Skeletal muscle satellite cell (primary cell): ENCODE data around the gene OR51V1. TPM values are rescaled to one million over a fixed set of nuclear protein-coding genes. Genes with fewer than 3 reads are reported as not detected.
"Not testable (repeated sequence)": the region's sequence is repeated elsewhere in the genome, so short reads cannot be mapped to it uniquely, and the experiment has no call there.

ENCODE experiments used
- H3K27me3 ChIP-seq: 2 replicates; pipeline ENCODE4 v1.7.0; 2013; ENCODE audit warnings: low read length; ENCODE audit not compliant: control insufficient read depth, insufficient read depth
- H3K36me3 ChIP-seq: 2 replicates; pipeline ENCODE4 v1.7.0; 2013; ENCODE audit warnings: mild to moderate bottlenecking, control low read depth, low read length; ENCODE audit not compliant: insufficient read depth
- H3K4me1 ChIP-seq: 2 replicates; pipeline ENCODE4 v1.7.0; 2013; ENCODE audit warnings: low read length; ENCODE audit not compliant: control insufficient read depth, insufficient read depth
- H3K4me2 ChIP-seq: 2 replicates; pipeline ENCODE4 v1.7.0; 2013; ENCODE audit warnings: mild to moderate bottlenecking, low read length
- H3K4me3 ChIP-seq: 2 replicates; pipeline ENCODE4 v1.7.0; 2013; ENCODE audit warnings: low read length
- H3K9ac ChIP-seq: 2 replicates; pipeline ENCODE4 v1.7.0; 2013; ENCODE audit warnings: mild to moderate bottlenecking, low read depth, low read length, moderate library complexity
- H3K9me3 ChIP-seq: replicated peaks from 2 replicates; pipeline ENCODE4 v1.7.0; 2013; ENCODE audit warnings: mild to moderate bottlenecking, control low read depth, low read length
- total RNA-seq: library from RNA; depleted of rRNA; stranded (reverse); fragments of >200 nt; gene quantifications from 2 replicates; pipeline ENCODE4 v1.2.3, GENCODE V29; 2012; rRNA removed

Gene OR51V1, protein sequence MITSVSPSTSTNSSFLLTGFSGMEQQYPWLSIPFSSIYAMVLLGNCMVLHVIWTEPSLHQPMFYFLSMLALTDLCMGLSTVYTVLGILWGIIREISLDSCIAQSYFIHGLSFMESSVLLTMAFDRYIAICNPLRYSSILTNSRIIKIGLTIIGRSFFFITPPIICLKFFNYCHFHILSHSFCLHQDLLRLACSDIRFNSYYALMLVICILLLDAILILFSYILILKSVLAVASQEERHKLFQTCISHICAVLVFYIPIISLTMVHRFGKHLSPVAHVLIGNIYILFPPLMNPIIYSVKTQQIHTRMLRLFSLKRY
- not detected in 2 replicates for total RNA-seq

DNA sequence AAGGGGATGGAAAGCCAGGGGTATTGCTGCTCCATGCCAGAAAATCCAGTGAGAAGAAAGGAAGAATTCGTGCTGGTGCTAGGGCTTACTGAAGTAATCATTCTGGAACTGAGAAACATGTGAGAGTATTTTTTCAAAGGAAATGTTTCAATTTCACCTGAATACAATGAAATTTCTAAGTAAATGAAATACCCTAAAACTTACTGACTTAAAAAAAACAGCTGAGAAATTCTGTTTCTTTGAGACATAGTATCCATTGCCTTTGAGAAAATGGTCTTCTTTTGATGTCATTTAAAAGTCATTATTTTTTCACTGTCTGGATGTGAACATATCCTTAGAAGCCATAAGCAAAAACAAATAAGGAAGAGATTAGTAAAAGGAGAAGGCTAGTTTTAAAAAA is at the start of gene OR51V1:
TSS of gene OR51V1 (minus strand) at position 101 of the 400 bp plus-strand sequence. CDS start at position 101, 0 bp downstream.
- Histone ChIP-seq H3K4me3 (no peak within 1 kb of the TSS), H3K9ac (no peak within 1 kb of the TSS), H3K27me3 (peaks cover 5% of the 10 kb centered on the region), H3K36me3 (no peaks in the 10 kb centered on the region), H3K4me1 (no peaks in the 10 kb centered on the region), H3K9me3 (no peaks in the 10 kb centered on the region), H3K4me2 (no peak within 1 kb of the TSS)

DNA sequence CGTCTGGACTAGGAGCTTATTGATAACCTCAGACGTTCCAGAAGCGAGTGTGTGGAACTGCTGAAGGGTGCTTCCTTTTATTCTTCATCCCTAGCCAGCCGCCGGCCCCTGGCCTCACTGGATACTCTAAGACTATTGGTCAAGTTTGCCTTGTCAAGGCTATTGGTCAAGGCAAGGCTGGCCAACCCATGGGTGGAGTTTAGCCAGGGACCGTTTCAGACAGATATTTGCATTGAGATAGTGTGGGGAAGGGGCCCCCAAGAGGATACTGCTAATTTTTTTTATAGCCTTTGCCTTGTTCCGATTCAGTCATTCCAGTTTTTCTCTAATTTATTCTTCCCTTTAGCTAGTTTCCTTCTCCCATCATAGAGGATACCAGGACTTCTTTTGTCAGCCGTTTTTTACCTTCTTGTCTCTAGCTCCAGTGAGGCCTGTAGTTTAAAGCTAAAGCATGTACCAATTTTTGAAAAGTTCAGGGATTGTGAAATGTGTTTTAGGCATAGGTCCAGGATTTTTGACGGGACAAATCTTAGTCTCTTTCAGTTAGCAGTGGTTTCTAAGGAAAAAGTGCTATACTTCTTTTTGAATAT is 49.4 kb upstream of the OR51V1 start, which contains the start of gene HBG1:
TSS of gene HBG1 (minus strand) at position 51 of the 590 bp plus-strand sequence. CDS start 53 bp downstream, outside the sequence.
- H3K4me3 ChIP-seq, H3K4me2 ChIP-seq, H3K27me3 ChIP-seq, H3K9ac ChIP-seq, H3K36me3 ChIP-seq, H3K4me1 ChIP-seq, H3K9me3 ChIP-seq: not testable (repeated sequence)

DNA sequence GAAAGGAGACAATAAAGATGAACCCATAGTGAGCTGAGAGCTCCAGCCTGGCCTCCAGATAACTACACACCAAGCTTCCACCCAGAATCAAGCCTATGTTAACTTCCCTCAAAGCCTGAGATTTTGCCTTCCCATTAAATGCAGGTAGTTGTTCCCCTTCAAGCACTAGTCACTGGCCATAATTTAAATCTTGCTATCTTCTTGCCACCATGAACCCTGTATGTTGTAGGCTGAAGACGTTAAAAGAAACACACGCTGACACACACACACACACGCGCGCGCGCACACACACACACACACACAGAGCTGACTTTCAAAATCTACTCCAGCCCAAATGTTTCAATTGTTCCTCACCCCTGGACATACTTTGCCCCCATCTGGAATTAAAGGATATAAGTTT is 48.0 kb upstream of the OR51V1 start:
- not testable (repeated sequence) for H3K27me3 ChIP-seq

DNA sequence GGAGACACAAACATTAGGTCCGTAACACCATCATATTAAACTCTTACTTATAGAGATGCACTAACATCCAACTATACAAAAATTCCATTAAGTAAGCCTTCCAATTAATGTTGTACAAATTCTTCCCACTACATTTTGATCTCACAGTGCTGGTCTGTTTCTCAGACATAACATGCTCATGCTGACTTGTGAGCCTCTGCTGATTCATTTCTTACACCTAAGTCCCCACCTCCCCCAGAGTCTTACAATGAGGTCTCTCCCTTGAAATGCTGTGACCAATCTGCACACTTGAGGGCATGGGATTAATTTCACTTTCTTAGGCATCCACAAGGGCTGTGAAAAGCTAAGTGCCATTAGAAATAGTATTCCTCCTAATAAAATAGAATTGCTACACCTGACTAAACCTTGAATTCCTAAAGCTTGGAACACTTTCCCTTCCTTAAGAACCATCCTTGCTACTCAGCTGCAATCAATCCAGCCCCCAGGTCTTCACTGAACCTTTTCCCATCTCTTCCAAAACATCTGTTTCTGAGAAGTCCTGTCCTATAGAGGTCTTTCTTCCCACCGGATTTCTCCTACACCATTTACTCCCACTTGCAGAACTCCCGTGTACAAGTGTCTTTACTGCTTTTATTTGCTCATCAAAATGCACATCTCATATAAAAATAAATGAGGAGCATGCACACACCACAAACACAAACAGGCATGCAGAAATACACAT is 47.1 kb upstream of the OR51V1 start:
- no peak overlapping the region for H3K4me3 ChIP-seq
- H3K9me3 ChIP-seq = no peaks in the 10 kb centered on the region
- no peaks in the 10 kb centered on the region for H3K36me3 ChIP-seq
- peaks cover 3% of the 10 kb centered on the region for H3K27me3 ChIP-seq
- no peaks in the 10 kb centered on the region for H3K4me1 ChIP-seq
- H3K4me2 ChIP-seq = no peak overlapping the region
- H3K9ac ChIP-seq = no peak overlapping the region

More for the DNA sequence above, 48.0 kb upstream of the OR51V1 start:
- H3K4me2 ChIP-seq, H3K9ac ChIP-seq, H3K4me3 ChIP-seq, H3K9me3 ChIP-seq, H3K4me1 ChIP-seq, H3K36me3 ChIP-seq: not testable (repeated sequence)

DNA sequence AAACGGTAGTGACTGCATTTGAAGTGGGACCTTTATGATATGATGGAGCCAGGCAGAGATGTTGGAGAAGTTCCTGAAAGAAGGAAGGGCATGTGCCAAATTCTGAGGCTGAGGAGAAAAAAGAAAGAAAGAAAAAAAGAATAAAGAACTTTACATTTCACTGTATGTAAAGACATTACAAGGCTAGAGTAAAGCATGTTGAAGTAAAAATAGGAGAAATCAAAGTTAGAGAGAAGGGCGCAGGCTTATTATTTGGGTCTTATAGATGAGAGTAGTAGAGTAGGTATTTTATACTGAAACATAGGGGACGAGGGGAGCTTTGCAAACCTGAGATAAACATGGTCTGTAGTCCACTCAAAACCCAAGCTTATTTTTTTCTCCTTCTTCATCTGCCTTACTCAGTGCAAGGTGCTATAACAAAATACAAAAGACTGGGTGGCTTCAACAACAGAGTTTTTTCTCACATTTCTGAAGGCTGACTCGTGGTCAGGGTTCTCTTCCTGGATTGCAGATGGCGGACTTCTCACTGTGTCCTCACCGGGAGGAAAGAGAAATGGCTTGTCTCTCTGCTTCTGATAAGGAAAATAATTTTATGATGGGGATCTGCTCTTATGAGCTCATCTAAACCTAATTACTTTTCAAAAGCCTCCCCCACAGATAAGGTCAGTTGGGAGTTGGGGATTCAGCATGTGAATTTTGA is 46.4 kb upstream of the OR51V1 start:
- no peak overlapping the region for H3K9ac ChIP-seq
- no peaks in the 10 kb centered on the region for H3K36me3 ChIP-seq
- H3K4me1 ChIP-seq = no peaks in the 10 kb centered on the region

DNA sequence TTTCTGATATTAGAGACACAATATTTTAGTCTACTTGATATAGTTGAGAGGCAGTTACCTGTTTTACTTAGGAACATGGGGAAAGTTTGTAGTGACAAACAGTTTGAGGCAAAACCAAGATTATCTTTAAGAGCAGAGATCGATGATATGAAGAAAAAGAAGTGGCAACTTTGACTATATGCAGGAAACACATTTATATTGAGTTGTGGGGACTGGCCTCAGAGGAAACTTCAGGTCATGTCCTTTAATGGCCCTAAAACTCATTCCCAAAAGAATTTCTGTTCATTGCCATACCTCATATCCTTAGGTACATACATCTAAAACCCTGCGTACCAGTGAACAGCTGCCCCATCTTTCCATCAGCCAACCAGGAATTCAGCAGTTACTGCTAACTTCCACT is 44.7 kb upstream of the OR51V1 start:
- Histone ChIP-seq H3K4me3 (no peak overlapping the region), H3K36me3 (no peaks in the 10 kb centered on the region), H3K27me3 (peaks cover 5% of the 10 kb centered on the region), H3K9ac (no peak overlapping the region), H3K4me2 (no peak overlapping the region), H3K9me3 (no peaks in the 10 kb centered on the region), H3K4me1 (no peaks in the 10 kb centered on the region)

More for the DNA sequence above, 46.4 kb upstream of the OR51V1 start:
- H3K27me3 ChIP-seq = peaks cover 4% of the 10 kb centered on the region
- H3K4me2 ChIP-seq = no peak overlapping the region
- H3K4me3 ChIP-seq = no peak overlapping the region
- H3K9me3 ChIP-seq = no peaks in the 10 kb centered on the region

DNA sequence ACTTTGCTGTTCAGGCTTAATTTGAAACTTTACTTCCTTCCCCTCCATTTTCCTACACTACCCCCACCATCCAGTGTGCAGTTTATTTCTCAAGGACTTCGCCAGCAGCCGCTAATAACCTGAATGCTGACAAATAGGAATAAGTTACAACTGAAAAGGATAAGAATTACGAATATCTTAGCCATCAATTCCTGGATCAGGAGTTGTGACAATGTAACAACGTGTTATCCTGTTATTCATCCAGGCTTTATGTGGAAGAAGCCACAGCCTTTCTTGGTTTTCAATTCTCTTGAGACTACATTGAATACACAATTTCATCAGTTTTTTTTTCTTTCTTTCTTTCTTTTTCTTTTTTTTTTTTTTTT is 43.3 kb upstream of the OR51V1 start:
- H3K27me3 ChIP-seq = peaks cover 5% of the 10 kb centered on the region
- no peaks in the 10 kb centered on the region for H3K4me1 ChIP-seq
- H3K9ac ChIP-seq = no peak overlapping the region
- no peaks in the 10 kb centered on the region for H3K9me3 ChIP-seq
- no peak overlapping the region for H3K4me2 ChIP-seq
- no peak overlapping the region for H3K4me3 ChIP-seq
- H3K36me3 ChIP-seq = no peaks in the 10 kb centered on the region

DNA sequence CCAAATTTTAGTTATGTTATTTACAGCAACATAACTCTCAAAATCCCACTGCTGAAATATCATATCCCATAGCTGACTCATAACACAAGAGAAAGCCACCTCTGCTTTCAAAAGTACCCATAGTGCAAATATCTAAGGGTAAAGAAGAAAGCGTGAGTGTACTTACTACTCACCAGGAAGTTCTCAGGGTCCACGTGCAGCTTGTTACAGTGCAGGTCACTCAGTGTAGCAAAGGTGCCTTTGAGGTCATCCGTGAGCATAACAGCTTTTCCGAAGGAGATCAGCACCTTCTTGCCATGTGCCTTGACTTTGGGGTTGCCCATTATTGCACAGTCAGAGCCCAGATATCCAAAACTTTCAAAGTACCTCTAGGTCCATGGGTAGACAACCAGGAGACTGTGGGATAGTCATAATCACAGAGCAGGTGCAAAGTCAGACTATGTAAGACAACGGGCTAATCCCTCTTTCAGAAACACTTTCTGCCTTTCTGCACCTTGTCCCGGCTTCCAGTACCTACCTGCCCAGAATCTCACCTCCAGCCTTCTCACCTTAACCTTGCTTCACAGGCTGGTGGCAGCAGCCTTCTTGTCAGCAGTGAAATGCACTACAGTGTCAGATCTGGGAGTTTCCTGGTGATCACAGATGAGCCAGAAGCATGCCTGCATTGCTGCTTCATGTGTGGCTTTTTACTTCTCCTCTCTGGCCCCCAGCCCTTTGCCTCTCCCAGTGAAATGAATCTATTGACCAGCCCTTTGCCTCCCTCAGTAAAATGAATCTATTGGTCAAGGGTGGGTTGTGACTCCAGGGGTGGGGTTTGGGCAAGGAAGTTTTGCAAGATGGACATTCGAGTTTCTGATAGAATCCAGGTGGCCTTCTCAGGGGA is 42.7 kb upstream of the OR51V1 start:
- H3K27me3 ChIP-seq = peaks cover 5% of the 10 kb centered on the region
- no peak overlapping the region for H3K9ac ChIP-seq
- no peaks in the 10 kb centered on the region for H3K9me3 ChIP-seq
- no peaks in the 10 kb centered on the region for H3K4me1 ChIP-seq
- no peak overlapping the region for H3K4me3 ChIP-seq
- H3K4me2 ChIP-seq = no peak overlapping the region
- H3K36me3 ChIP-seq = no peaks in the 10 kb centered on the region

DNA sequence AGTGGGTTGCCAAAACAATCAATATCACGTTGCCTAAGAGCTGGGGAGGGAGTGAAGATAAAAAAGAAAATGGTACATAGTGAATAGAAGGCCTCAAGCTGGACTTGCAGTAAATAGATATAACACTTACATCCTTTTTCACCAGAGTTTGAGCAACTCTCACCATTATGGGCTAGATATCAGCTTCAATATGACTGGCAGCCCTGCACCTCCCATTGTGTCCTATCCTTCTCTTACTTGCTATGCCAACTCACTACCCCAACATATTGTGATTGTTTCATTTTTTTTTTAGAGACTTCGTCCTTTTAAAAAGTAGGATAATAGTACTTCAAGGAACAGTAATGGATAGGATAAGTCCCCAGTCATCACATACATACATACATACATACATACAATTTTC is 41.7 kb upstream of the OR51V1 start:
- no peaks in the 10 kb centered on the region for H3K9me3 ChIP-seq
- H3K4me2 ChIP-seq = no peak overlapping the region
- no peak overlapping the region for H3K4me3 ChIP-seq
- H3K27me3 ChIP-seq = peaks cover 5% of the 10 kb centered on the region
- H3K9ac ChIP-seq = no peak overlapping the region
- no peaks in the 10 kb centered on the region for H3K4me1 ChIP-seq
- H3K36me3 ChIP-seq = no peaks in the 10 kb centered on the region

DNA sequence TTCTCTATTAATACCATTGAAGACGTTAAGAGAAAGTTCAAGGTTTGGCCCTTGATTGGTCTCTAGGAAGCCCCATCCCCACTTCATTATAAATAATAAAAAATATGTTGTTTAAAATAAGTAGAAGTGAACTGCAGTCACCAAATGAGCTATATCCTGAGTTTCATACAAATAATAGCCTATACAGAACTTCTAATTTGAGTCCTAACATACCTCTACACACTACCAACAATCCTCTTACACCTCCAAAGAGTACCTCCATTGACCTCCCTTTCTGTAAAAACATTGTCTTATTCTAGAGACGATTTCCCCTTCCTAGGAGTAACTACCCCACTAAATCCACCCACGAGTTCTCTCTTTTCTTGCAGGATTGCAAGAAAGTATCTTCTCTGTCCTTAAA is 41.0 kb upstream of the OR51V1 start:
- Histone ChIP-seq H3K36me3 (no peaks in the 10 kb centered on the region), H3K27me3 (peaks cover 5% of the 10 kb centered on the region), H3K9ac (no peak overlapping the region), H3K4me2 (no peak overlapping the region), H3K9me3 (no peaks in the 10 kb centered on the region), H3K4me3 (no peak overlapping the region), H3K4me1 (no peaks in the 10 kb centered on the region)
